HEK293T (cell line): ENCODE results near the gene DYNC1LI2.

Experiments used
- BHLHE40 ChIP-seq: fragments of 450-650 bp; IDR thresholded peaks from 2 replicates; pipeline ENCODE4 v1.6.1; 2016; ENCODE audit warnings: mild to moderate bottlenecking, moderate library complexity, borderline replicate concordance
- FOXA1 ChIP-seq: fragments of 450-650 bp; IDR thresholded peaks from 2 replicates; pipeline ENCODE4 v1.6.1; 2016; ENCODE audit warnings: mild to moderate bottlenecking
- FOXM1 ChIP-seq: fragments of 450-650 bp; IDR thresholded peaks from 2 replicates; pipeline ENCODE4 v1.6.1; 2017; ENCODE audit warnings: mild to moderate bottlenecking, borderline replicate concordance
- HDGF ChIP-seq: fragments of 450-650 bp; IDR thresholded peaks from 2 replicates; pipeline ENCODE4 v1.6.1; 2017; ENCODE audit warnings: antibody characterized with exemption, borderline replicate concordance
- SP1 ChIP-seq: fragments of 450-650 bp; IDR thresholded peaks from 2 replicates; pipeline ENCODE4 v1.6.1; 2017
- SUZ12 ChIP-seq: fragments of 450-650 bp; IDR thresholded peaks from 2 replicates; pipeline ENCODE4 v1.6.1; 2016; ENCODE audit warnings: mild to moderate bottlenecking
- ZNF384 ChIP-seq: fragments of 450-650 bp; IDR thresholded peaks from 2 replicates; pipeline ENCODE4 v1.6.1; 2016
- TF ChIP-seq, protein P1 (sequence below): fragments of 450-650 bp; IDR thresholded peaks from 2 replicates; pipeline ENCODE4 v1.6.1; 2016

- TF ChIP-seq FOXA1 (no peak), FOXM1 (no peak), SUZ12 (no peak), HDGF (no peak), SP1 (no peak), BHLHE40 (no peak), ZNF384 (no peak)
- TF ChIP-seq, protein P1, sequence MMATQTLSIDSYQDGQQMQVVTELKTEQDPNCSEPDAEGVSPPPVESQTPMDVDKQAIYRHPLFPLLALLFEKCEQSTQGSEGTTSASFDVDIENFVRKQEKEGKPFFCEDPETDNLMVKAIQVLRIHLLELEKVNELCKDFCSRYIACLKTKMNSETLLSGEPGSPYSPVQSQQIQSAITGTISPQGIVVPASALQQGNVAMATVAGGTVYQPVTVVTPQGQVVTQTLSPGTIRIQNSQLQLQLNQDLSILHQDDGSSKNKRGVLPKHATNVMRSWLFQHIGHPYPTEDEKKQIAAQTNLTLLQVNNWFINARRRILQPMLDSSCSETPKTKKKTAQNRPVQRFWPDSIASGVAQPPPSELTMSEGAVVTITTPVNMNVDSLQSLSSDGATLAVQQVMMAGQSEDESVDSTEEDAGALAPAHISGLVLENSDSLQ: no peak
Observed at GRCh38 chr16:66740010-66740409, 11.4 kb downstream of the DYNC1LI2 start.
